DND-41 (cell line): Measurements from ENCODE around the gene CFAP90.

Experiments used
- CTCF ChIP-seq: IDR thresholded peaks from 2 replicates; pipeline ENCODE4 v1.5.1; 2012; ENCODE audit warnings: borderline replicate concordance, low read length, moderate library complexity, mild to moderate bottlenecking; ENCODE audit not compliant: poor library complexity, severe bottlenecking; ENCODE audit errors: extremely low read depth
- EZH2 ChIP-seq: IDR thresholded peaks from 3 replicates; pipeline ENCODE4 v1.6.1; 2012; ENCODE audit warnings: borderline replicate concordance, low read depth, mild to moderate bottlenecking, moderate library complexity, low read length, inconsistent platforms; ENCODE audit not compliant: severe bottlenecking

- TF ChIP-seq CTCF (no peak), EZH2 (no peak)
Measured at GRCh38 chr5:7884491-7885267, 33.7 kb upstream of the CFAP90 start.
